DMS 273 treated with DMSO at 0.1 percent for 48 hours (cell line): Measurements from ENCODE around the gene MYH9.

ENCODE experiments used
- DNase-seq: peaks from one replicate; lab custom pipeline; 2025; lab: John Stamatoyannopoulos, UW

MYH9 gene

GRCh38 chr22:36245805-36246356 lies 141.9 kb downstream of the MYH9 start:
- DNase-seq: no peak

GRCh38 chr22:36244522-36245391 lies 143.0 kb downstream of the MYH9 start:
- DNase-seq: no peak

- no peak for DNase-seq
Observed at GRCh38 chr22:36243986-36244385, 143.8 kb downstream of the MYH9 start.

GRCh38 chr22:36239401-36240171 lies 148.2 kb downstream of the MYH9 start, which contains the start of gene APOL2:
APOL2 (minus strand) TSS chr22:36239527; CDS start chr22:36233162, 6,365 bp downstream.
- peak; percentile 72 for DNase-seq

- no peak for DNase-seq
Observed at GRCh38 chr22:36239150-36239400, 148.7 kb downstream of the MYH9 start.

GRCh38 chr22:36238373-36239149 lies 149.2 kb downstream of the MYH9 start:
- DNase-seq: no peak

GRCh38 chr22:36237462-36238372 lies 150.1 kb downstream of the MYH9 start:
- no peak for DNase-seq

GRCh38 chr22:36236388-36237319 lies 151.1 kb downstream of the MYH9 start:
- no peak for DNase-seq

GRCh38 chr22:36235585-36235984 lies 152.2 kb downstream of the MYH9 start:
- no peak for DNase-seq

GRCh38 chr22:36234919-36235318 lies 152.8 kb downstream of the MYH9 start:
- DNase-seq: no peak

- no peak for DNase-seq
Observed at GRCh38 chr22:36234213-36234612, 153.6 kb downstream of the MYH9 start.

GRCh38 chr22:36233796-36234195 lies 154.0 kb downstream of the MYH9 start:
- DNase-seq: no peak

GRCh38 chr22:36232715-36233401 lies 154.9 kb downstream of the MYH9 start:
- no peak for DNase-seq
